PC-3 (cell line): ENCODE results near the gene PCED1B.

Experiments used
- CTCF ChIP-seq: fragments of 300-600 bp; sonication (generic); conservative IDR thresholded peaks from 2 replicates; pipeline ENCODE4 v1.5.1; 2017; ENCODE audit warnings: antibody characterized with exemption, low read depth, mild to moderate bottlenecking, low read length
- EZH2 ChIP-seq: fragments of 300-600 bp; sonication (generic); IDR thresholded peaks from one replicate; pipeline ENCODE4 v1.6.1; 2017; ENCODE audit warnings: antibody characterized with exemption, mild to moderate bottlenecking, low read length; ENCODE audit not compliant: unreplicated experiment

GRCh38 chr12:47249719-47250357, 170.4 kb downstream of the PCED1B start:
- TF ChIP-seq CTCF (no peak), EZH2 (no peak)
